Iris pigment epithelial cell (primary cell): ENCODE results near the gene NOTCH2NLA.
"Not testable (repeated sequence)": the region's sequence is repeated elsewhere in the genome, so short reads cannot be mapped to it uniquely, and the experiment has no call there.

ENCODE experiments used
- DNase-seq: peaks from one replicate; pipeline ENCODE4 v3.0.0-alpha.2; 2011; ENCODE audit warnings: low read depth

Gene NOTCH2NLA

GRCh38 chr1:146167273-146167672 is 61.5 kb downstream of the NOTCH2NLA start:
- not testable (repeated sequence) for DNase-seq

GRCh38 chr1:146144465-146144864 is 84.4 kb downstream of the NOTCH2NLA start, which contains the start of gene NBPF10:
Gene NBPF10 (minus strand): TSS chr1:146144804. CDS start chr1:146144769, 35 bp downstream.
- not testable (repeated sequence) for DNase-seq
